ENCODE measurements around the gene NUP93.

DNA sequence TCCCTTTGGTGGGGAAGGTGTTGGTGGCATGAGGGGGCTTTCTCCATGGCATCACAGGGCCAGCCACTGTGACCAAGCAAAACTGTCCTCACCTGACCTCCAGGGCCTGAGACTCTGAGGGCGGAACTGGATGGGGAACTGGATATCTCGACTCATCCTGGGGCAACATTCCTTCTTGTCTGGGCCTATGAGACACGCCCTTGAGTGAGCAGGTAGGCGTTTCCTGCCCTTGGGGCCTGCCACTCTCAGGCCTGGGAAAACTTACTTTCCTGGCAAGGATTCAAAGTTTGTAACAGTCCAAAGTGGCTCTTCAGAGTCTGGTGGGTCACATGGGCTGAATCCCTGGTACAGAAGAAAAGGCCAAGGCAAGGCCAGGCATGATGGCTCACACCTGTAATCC is 38.0 kb upstream of the NUP93 start:
- TF ChIP-seq CTCF (conservative IDR thresholded peaks at IDR 0.05), result no peak
- no peak for TF ChIP-seq EZH2 (IDR thresholded peaks at IDR 0.05; ENCODE audit: low read depth)
